C4-2B (cell line): Measurements from ENCODE around the gene SECTM1.

Source experiments
- ZFX ChIP-seq: fragments of 450-650 bp; IDR thresholded peaks from 2 replicates; pipeline ENCODE4 v1.6.1; 2017
- TF ChIP-seq, protein P1 (sequence below): fragments of 450-650 bp; conservative IDR thresholded peaks from 2 replicates; pipeline ENCODE4 v1.5.1; 2017; ENCODE audit warnings: mild to moderate bottlenecking

- TF ChIP-seq, protein P1, sequence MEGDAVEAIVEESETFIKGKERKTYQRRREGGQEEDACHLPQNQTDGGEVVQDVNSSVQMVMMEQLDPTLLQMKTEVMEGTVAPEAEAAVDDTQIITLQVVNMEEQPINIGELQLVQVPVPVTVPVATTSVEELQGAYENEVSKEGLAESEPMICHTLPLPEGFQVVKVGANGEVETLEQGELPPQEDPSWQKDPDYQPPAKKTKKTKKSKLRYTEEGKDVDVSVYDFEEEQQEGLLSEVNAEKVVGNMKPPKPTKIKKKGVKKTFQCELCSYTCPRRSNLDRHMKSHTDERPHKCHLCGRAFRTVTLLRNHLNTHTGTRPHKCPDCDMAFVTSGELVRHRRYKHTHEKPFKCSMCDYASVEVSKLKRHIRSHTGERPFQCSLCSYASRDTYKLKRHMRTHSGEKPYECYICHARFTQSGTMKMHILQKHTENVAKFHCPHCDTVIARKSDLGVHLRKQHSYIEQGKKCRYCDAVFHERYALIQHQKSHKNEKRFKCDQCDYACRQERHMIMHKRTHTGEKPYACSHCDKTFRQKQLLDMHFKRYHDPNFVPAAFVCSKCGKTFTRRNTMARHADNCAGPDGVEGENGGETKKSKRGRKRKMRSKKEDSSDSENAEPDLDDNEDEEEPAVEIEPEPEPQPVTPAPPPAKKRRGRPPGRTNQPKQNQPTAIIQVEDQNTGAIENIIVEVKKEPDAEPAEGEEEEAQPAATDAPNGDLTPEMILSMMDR = no peak
- TF ChIP-seq ZFX = no peak
Measured at GRCh38 chr17:82313195-82314011, 20.2 kb downstream of the SECTM1 start.
